Endometrial microvascular endothelial cells (primary cell): ENCODE results near the gene C3orf62. TPM values are rescaled to one million over a fixed set of nuclear protein-coding genes. Genes with fewer than 3 reads are reported as not detected.
"Not testable (repeated sequence)": the region's sequence is repeated elsewhere in the genome, so short reads cannot be mapped to it uniquely, and the experiment has no call there.

Experiments
- in situ Hi-C: cut with HindIII; loops from 2 replicates; pipeline ENCODE4 v1.10.0; 2017; ENCODE audit warnings: low sequenced_read_pairs, low pct_unique_long_range_greater_than_20kb; ENCODE audit errors: inconsistent ontology term
- total RNA-seq: library from RNA; depleted of rRNA; stranded (reverse); fragments of >200 nt; gene quantifications from one replicate; pipeline ENCODE4 v1.2.3, GENCODE V29; 2015; ENCODE audit errors: inconsistent ontology term

C3orf62 gene
- total RNA-seq, 1 donor from 2014 or later, result 0.74 TPM

DNA sequence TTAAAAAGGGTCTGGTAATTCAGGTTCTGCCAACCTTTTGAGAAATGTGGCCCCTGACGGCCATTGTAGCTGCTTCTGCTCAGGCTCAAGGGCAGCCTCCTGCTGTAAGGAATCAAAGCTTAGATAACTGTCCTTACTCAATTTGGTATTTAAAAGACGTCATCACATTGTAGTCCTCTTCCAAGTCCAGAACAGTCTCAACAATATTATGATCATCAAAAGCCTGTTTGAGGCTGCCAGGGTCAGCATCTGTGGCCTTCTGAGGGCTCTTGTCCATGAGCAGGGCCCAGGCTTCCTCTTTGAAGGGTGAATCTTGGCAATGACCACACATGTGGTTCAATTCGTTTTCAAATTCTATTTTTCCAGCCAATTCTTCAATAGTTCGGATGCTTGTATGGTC is 6.0 kb downstream of the C3orf62 start:
- in situ Hi-C loops, result no loop called here

DNA sequence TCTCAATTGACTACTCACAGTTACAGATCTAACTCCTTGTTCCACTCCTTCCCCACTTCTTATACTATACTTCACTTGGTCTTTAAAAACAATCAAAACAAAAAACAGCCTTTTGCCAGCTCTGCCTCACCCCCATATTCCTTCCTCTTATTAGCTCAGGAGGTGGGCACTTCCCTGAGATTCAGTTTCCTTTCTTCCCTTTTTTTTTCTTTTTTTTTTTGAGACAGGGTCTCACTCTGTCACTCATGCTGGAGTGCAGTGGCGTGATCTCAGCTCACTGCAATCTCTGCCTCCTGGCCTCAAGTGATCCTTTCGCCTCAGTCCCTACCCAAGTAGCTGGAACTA is 6.9 kb downstream of the C3orf62 start:
- in situ Hi-C loops, result no loop called here

DNA sequence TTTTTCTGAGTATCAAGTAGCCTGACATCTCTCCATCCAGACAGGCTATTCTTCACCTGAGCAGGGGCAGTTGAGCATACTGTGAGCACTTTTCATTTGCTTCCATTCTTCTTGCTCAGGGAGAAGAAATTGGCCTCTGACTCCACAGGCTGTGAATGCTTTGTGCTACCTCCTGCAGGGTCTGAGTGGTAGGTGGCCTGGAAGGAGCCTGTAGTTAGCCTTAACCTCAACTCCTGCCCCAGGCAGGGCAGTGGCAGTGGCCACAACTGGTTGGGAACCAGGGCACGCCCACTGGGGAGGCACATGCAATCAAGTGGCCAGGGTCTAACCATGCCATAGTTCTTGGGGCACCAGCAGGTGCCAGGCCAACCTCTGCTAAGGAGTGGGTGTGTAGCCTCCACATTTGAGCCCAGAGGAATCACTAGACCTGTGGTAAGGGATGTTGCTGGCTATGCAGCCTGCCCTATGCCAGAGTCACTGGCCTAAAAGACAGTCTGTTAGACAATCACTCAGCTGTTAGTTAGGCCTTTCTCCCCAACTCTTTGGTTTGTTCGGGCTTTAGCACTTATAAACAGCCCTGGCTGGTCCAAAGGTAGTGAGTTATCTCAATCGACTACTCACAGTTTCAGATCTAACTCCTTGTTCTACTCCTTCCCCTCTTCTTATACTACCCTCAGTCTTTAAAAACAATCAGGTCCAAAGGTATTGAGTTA is 7.4 kb downstream of the C3orf62 start:
- in situ Hi-C loops, result no loop called here

DNA sequence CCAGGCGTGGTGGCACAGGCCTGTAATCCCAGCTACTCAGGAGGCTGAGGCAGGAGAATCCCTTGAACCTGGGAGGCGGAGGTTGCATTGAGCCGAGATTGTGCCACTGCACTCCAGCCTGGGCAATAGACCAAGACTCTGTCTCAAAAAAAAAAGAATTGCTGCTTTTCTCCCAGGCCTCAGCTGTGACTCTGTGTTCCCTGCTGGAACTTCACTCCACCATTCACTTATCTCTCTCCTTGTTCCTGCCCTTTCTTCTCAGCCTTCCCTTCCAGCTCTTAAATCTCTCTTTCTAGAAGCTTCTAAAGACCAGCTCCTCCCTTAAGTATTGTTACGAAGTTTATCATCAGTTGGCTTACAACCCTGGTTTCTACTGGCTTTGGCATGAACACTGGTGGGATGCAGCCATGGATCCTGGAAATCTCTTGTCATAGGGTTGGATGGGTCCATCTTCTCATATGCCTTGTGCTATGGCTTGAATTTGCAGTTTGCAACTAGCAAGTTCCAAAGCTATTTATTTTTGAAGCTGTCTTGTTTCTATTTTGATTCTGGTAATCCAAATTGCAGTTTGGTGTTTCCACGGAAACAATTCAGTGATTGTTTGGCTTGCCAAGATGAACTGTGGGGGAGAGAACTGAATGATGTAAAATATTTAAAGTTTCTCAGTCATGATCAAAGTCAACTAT is 10.5 kb downstream of the C3orf62 start:
- in situ Hi-C loops, result no loop called here

DNA sequence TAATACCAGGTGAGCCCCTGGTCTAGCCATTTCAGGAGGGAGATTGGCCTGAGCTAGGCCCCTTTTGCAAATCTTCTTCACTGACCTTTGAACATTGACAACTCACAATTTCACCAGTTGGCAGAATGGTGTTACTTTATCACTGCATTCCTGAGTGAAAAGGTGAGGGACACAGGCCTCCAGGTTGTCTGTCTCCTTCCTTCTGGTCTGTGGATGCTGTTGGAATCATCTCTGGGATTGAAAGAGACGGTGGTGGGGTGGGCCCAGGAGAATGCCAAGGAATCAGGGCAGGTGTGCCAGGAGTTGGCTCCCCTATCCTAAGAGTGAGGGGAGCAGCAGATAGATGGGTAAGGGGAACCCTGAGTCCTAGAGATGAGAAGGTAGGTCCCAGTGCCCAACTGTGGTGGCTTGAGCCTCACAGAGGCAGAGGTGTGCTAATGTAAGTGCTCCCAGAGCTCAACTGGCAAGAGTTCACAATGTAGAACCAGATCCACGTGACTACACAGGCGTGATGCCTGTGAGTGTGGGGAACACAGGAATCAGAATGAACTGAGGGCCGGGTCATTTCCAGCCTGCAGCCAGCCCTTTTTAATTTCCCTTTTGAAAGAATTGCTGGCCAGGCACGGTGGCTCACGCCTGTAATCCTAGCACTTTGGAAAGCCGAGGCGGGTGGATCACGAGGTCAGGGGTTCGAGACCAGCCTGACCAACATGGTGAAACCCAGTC is 11.2 kb downstream of the C3orf62 start:
- in situ Hi-C loops, result no loop called here

DNA sequence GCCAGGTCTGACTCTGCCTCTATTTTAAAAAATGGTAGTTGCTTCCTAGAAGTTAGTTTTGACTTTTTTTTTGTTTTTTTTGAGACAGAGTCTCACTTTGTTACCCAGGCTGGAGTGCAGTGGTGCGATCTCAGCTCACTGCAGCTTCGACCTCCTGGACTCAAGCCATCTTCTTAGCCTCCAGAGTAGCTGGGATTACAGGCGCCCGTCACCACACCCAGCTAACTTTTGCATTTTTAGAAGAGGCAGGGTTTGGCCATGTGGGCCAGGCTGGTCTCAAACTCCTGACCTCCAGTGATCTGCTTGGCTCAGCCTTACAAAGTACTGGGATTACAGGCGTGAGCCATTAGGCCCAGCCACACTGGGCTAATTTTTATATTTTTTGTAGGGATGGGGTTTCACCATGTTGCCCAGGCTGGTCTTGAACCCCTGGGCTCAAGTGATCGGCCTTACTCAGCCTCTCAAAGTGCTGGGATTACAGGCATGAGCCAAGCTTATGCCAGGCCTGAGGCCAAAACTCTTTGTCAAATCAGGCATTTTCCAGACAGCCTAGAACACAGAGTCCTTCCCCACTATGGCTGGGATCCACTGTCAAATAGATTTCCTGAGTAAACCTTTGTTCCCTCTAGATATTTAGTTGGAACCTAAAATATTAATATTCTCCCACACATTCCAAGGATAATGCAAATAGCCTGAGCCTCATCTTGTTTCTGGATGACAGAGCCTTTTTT is 13.7 kb downstream of the C3orf62 start:
- in situ Hi-C loops, result no loop called here

DNA sequence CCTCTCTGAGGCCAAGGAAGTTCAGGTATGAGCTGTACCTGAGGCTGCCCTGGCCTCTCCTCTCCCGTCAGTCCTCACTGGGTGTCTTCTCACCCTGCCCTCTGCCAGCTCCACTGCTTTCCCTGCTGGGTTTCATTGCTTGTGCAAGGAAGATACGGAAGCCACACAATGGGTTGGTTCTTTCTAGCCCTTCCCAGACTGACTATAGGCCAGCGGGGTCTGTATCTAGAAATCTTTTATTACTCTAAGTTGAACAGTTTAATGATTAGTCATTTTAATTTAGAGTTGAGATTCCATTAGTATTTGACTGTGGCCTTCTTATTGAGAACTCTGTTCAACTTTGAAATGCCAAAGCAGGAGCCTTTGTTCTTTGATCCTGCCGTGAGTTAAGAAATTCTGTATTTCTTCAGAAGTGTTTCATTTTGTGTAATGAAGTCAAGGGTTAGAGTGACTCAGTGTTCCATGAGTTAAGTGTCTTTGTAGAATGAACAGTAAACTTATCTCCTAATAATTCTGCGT is 16.2 kb downstream of the C3orf62 start:
- in situ Hi-C loops, result no loop called here

DNA sequence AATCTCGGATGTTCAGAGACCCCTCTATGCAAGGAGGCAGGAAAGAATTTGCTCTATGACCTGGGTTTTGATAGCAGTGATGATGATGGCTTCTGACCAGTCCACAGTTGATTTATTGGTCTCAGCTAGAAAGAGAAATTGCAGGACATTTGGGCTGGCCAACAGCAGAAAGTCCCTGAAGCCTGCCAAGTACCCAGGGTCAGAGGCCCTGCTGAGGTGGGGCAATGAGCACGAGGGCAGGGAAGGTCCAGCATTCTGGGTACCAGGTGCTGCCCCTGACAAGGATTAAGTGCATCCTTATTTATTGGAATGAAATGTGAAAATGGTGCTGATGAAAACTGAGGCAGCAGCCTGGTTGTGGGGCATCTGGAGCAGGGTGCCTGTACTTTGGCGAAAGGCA is 19.8 kb downstream of the C3orf62 start:
- in situ Hi-C loops, result no loop called here

DNA sequence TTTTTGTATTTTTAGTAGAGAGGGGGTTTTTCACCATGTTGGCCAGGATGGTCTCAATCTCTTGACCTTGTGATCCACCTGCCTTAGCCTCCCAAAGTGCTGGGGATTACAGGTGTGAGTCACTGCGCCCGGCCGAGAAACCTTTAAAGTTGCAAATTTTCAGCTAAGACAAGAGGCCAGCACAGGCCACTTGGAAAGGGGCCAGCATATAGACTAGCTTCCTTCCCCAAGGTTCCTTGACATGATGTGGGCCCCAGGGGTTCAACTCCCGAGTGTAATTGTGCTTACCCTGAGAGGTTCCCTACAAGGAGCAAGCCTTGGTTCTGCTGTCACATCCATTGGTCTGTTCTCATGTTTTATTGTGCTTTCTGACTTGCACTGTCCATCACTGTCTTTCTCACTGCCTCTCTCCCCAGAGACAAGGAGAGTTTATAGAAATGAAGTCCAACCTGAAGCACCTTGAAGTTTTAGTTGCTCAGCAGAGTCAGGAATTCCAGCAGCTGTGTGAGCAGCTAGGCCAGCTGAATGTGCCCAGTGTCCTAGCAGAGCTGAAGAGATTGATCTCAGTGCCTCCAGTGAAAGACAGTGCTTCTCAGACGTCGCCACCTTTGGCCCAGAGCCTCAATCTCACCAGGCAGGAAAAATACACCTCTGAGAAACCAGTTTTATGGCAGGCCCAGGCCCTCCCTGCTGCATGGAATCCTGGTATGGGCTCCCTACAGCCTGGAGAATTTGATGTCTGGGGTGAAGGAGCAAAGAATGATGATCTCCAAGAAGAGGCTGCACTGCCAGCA is 21.1 kb downstream of the C3orf62 start:
- in situ Hi-C loops, result no loop called here

DNA sequence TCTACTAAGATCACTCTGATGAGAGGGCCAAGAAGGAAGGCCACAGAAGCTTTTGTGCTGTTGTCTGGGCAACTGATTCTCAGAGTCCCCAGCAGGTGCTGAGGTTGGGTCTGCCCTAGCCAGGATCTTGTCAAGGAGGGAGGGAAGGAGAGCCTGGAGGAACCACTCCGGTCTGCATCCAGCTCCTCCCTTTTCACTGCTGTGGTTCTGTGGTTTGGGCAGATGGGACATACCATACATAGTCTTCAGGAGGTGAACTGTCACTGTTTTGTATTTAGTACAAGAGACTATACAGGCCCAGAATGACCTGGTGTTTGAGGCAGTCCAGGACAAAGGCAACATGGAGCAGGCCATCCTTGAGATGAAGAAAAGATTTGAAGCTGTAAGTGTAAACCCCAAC is 21.9 kb downstream of the C3orf62 start:
- in situ Hi-C loops, result no loop called here

DNA sequence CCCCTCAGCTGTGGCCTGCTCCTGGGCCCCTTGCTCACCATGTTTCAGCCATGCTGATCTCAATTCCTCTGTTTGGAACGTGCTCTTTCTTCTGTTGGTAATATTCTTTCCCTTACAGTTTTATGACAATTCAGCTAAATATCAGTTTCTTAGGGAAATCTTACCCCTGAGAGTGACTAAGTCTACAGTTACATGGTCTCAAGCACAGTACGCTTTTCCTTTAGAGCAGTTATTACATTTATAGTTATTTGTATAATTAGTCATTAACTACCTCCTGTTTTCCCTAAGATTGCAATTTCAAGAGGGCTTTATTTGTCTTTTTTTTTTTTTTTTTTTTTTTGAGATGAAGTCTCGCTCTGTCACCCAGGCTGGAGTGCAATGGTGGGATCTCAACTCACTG is 23.5 kb downstream of the C3orf62 start:
- in situ Hi-C loops, result no loop called here

DNA sequence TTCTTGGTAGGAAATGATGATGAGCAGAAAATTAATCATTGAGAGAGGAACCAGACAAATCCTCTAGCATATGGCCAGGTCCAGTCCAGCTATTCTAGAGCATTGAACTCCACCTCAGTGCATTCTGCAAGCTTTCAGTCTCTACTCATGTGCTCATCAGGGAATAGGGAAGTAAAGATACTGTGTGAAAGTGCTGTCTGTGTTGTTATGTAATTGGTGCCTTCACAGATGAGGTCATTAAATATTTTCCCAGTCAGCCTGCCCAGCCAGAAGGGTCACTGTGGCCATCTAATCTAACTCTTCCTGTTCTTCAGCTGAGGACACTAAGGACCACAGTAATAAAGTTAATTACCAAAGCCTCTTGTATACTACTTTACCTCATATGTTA is 28.2 kb downstream of the C3orf62 start:
- in situ Hi-C loops, result no loop called here

DNA sequence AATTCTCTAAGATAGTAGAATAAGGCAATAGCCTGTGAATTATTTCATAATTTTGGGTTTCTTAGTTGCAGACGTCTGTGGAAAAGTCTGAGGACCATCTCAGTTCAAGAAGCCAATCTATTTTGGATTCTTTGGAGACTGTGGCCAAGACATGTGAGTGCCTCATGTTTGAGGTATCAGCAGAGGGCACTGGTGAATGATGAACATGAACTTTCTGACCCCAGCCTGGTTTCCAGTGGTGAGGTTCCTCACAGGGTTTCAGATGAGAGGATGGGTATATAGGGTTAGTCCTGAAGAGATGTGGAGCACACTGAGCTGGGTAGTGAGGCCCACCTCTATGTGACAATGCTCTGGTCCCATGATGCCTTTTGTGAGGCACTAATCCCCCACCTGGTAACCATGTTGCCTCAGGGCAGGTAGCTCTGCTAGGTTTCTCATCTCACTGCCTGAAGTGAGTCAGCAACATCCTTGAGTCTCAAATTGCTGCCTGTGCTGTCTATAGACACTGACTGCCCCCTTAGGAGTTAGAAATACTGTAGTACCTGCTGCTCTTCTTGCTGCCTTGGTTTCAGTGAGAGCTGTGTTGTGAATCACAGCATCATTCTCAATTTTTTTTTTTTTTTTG is 32.3 kb downstream of the C3orf62 start:
- in situ Hi-C loops, result no loop called here

DNA sequence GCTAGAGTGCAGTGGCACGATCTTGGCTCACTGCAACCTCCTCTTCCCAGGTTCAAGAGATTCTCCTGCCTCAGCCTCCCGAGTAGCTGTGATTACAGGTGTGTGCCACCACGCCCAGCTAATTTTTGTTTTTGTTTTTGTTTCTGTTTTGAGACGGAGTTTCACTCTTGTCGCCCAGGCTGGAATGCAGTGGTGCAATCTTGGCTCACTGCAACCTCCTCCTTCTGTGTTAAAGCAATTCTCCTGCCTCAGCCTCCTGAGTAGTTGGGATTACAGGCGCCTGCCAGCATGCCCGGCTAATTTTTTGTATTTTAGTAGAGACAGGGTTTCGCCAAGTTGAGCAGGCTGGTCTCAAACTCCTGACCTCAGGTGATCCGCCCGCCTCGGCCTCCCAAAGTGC is 36.9 kb downstream of the C3orf62 start:
- in situ Hi-C loops, result not testable (repeated sequence)

DNA sequence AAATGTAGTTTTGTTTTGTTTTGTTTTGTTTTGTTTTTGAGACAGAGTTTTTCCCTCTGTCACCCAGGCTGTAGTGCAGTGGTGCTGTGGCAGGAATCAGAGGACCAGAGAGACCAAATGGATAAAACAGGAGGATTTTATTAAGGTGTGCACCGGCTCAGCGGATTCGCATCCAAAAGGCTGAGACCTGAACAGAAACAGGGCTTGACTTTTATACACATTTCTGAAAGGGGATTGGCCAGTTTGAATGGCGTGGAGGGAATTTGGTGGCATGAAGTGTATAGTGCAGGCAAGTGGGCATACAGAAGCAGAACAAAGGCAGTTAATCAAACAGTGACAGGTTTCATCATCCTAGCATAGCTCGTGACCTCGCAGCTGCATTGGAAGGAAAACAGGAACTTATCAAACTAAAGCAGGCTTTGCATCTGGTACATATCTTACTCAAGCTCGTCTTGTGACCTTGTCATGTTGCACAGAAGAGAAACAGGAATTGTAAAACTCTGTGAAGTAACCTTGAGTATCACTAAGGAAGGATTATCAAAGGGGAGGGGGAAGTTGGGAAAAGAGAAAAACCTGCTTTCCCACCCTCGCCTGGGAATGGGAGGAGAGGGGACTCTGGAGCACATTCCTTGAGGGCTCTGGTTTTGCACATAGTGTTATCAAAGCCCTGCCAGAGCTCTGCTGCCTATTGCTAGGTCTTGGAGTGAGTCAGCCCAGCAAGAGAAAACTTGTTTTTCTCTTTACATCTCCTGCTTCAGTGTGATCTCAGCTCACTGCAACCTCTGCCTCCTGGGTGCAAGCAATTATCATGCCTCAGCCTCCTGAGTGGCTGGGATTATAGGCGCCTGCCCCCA is 38.5 kb downstream of the C3orf62 start:
- in situ Hi-C loops, result no loop called here

DNA sequence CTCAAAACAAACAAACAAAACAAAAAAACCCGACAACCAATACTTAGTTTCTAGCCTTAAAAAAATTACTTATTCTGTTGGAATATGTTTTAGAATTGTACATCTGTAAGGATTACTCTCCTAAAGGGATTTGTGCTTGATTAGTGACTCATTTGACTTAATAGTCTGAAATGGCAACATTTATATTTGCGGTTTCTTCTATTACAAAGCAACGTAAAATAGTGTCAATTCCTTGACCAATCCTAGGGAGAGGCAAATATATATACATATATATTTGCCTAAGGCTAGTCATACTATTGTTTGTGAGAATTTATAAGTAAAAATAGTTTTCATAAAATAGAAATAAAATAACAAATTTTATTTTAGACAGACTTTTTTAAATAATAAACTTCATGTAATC is 39.7 kb downstream of the C3orf62 start:
- in situ Hi-C loops, result no loop called here

DNA sequence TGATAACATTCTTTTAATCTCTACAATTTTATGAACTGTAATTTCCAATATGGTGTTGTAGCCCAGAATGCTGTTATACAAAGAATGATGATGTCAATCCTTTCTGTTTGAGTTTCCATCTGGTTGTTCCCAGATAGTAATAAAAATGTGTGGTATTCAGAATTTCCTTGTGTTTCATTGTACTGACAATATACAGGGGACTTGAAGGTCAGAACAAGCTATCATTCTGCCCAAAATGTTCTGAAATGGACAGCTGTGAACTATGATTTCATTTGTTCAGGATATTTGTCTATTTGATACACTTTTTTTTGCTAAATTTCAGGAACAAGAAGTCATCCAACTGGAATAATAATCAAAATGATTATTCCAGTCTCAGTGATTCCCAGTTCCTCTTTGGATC is 40.8 kb downstream of the C3orf62 start:
- in situ Hi-C loops, result no loop called here
